NCI-H187 treated with DMSO at 0.1 percent for 48 hours (cell line): ENCODE data around the gene ACSM3.
A peak's percentile ranks its signal among the peaks of the same experiment; 100 is the strongest.

Experiments
- DNase-seq: peaks from one replicate; lab custom pipeline; 2025; lab: John Stamatoyannopoulos, UW

The ACSM3 gene

DNA sequence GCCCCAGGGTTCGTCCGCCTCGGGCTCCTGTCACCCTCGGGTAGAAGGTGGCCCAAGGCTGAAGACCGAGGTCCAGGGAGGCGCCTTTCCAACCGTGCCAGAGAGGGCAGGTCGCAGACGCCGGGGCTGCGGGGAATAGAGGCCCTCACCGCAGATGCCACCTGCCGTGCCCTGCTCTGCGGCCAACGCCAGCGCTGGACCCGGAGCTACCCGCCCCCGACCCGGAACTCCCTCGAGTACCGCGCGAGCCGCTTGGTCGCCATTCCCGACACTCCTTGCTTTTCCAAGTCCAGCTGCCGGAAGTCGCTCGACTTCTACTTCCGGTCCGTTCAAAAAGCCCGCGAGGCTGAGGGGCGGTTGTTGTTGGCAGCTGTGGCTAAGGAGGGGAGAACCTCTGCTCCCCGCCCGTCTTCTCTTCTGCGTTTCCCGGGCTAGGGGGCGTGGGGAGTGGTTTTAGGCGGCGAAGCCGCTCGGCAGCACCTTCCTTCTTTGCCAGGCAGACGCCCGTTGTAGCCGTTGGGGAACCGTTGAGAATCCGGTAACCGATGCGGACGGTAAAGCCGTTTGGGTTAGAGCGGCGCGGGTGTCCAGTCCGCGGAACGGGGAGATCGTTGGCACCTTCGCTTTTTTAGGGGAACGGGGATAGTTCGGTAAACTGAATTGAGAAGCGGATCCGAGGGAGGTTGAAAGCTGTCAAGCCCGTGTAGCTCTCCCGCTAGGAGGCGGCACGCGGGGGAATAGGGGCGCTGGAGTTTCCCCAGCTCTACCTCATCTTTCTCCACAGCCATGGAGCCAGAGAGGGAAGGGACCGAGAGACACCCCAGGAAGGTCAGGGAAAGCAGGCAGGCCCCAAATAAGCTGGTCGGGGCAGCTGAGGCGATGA is 42.6 kb downstream of the ACSM3 start, which contains the start of the genes ERI2 and REXO5:
Gene ERI2, minus strand, starts transcription at position 305 of the 883 bp plus-strand sequence. Its CDS starts 42 bp downstream, at position 263.
Gene REXO5, plus strand, starts transcription at position 360 of the 883 bp plus-strand sequence. Its CDS starts 427 bp downstream, at position 787.
- DNase-seq = peak; percentile 63

DNA sequence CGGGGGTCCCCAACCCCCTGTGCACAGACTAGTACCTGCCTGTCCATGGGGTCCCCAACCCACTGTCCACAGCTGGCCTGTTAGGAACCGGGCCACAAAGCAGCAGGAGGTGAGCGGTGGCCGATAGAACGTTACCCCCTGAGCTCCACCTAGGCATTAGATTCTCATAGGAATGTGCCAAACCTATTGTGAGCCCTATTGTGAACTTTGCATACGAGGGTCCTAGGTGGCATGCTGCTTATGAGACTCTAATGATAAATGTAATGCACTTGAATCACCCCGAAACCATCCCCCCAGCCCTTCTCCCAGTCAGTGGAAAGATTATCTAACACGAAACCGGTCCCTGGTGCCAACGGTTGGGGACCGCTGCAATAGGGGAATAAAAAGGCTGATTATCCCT is 44.0 kb downstream of the ACSM3 start:
- DNase-seq = no peak

DNA sequence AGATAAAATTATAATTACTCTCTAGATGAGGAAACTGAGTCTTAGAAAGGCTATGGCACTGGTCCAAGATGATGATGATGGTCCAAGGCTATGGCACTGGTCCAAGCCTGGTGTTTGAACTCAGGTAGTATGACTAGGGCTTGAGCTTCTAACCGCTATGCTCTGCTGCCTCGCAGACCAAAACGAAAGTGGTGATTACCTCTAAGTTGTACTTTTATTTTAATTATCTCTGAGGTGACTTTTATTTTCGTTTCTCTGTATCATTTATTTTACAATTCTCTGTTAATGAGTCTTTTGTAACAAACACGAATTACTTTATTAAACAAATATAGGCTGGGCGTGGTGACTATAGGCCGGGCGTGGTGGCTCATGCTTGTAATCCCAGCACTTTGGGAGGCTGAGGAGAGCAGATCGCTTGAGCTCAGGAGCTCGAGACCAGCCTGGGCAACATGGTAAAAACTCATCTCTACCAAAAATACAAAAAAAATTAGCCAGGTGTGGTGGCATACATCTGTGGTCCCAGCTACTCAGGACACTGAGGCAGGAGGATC is 48.1 kb downstream of the ACSM3 start:
- no peak for DNase-seq

DNA sequence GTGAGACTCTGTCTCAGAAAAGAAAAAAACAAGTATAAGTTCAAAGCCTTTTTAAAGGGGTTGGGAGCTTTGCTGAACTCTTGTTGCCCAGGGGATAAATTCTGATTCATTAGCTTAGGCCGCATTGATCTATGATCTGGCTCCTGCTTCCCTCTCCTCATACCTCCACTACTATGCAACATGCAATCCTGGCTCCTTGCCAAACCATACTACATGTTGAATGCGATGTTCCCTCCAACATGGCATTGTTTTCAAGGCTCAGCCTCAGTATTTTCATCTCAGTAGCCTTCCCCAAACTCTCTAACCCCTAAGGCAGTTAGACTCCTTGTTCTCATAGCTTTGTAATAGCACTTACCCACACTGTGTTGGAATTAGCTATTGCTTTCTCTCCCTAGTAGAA is 48.7 kb downstream of the ACSM3 start:
- DNase-seq = no peak

DNA sequence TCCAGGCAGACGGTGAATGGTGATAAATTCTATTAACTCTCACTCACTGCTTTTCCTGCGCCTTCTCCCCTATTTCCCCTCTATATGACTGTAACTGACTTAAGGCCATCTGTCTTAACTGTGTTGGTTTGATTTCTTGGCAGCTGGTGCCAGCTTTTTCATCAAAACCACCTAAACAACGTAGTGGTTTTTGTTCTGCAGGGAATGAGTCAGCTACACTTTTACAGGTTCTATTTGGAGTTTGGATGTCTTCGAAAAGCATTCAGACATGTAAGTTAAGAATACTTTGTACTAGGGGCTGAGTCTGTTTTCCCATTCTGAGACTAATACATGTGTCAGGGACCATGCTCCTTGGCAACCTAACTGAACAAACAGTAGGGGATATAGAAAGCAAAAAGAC is 51.0 kb downstream of the ACSM3 start:
- DNase-seq = no peak

DNA sequence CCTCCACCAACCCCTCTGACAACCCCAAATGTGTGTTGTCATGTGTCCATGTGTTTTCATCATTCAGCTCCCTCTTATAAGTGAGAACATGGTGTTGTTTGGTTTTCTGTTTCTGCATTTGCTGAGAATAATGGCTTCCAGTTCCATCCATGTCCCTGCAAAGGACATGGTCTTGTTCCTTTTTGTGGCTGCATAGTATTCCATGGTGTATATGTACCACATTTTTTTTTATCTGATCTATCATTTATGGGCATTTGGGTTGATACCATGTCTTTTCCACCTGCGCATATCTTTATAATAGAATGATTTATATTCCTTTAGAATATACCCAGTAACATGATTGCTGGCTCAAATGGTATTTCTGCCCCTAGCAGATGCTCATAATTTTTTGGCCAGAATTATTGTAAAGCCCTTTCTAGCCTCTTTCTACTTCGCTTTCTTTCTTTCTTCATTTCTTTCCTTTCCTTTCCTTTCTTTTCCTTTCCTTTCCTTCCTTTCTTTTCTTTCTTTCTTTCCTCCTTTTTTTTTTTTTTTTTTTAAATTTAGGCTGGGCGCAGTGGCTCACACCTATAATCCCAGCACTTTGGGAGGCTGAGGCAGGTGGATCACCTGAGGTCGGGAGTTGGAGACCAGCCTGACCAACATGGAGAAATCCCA is 55.2 kb downstream of the ACSM3 start:
- no peak for DNase-seq

DNA sequence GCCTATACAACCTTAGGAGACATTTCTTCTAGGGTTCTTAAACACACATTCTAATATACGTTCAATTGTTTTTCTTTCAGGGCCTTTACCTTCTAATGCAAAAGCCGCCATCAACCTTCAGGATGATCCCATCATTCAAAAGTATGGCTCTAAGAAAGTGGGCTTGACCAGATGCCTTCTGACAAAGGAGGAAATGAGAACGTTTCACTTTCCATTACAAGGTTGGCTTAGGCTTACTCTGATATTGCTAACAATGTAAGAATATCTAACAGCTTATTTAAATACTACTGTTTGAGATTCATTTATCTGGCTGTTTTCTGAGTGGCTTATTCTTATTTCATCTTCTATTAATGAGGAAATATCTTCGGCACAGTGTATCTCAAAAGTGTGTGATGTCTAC is 57.9 kb downstream of the ACSM3 start:
- no peak for DNase-seq

DNA sequence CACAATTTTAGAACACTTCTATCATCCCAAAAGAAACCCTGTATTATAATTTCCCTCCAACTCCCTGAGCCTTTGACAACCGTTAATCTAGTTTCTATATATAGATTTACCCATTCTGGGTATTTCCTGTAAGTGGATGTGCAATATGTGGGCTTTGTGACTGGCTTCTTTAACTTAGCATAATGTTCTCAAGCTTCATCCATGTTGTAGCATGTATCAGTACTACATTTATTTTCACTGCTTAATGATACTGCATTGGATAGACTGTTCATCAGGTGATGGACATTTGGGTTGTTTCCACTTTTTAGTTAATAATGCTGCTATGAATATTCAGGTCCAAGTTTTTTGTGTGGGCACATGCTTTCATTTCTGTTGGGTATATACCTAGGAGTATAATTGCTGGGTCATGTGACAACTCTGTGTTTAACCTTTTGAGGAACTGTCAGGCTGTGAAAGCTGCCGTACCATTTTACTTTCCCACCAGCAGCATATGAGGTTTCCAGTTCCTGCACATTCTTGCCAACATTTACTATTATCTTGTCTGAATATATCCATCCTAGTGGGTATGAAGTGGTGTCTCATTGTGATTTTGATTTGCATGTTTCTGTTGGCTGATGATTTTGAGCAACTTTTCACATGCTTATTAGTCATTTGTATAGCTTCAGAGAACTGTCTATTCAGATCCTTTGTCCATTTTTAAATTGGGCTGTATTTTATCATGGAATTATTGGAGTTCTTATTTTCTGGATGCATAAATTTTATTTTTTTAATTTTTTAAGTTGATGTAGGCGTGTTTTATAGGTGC is 58.9 kb downstream of the ACSM3 start:
- DNase-seq = no peak

DNA sequence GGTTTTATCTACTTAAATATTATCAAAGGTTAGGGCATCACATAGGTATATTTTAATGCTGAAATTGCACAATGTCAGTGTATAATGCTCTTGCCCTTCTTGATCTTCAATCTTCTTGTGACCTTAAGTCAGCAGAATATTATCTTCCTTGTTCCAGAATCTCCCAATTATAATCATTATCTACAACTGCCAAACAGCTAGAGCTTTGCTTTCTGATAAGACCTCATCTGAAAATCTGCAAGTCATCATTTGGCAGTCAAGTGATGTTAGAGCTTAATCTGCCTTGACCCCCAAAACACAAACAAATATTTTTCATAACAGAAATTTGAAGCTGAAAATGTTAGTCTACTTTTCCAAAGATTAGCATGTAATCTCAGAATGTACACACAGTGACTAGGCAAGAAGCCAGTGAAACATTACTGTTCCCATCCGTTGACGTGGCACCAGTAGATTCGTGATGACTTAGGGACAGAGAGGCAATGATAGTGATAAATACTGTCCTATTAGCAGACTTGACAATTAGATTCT is 62.3 kb downstream of the ACSM3 start:
- no peak for DNase-seq

DNA sequence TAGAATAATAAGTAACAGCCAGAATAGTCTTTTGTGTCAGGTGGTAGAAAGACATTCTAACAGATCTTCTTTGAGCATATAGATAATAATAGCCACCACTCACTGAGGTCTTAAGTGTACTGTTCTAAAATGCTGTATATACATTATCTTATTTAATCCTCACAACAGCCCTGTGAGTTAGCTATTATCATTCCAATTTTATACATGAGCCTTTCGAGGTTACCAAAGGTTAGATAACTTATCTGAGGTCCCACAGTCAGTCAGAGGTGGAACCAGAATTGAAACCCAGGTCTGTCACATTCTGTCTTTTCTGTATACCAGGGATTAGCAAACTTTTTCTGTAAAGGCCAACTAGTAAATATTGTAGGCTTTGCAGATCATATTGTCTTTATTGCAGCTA is 65.7 kb downstream of the ACSM3 start:
- no peak for DNase-seq

DNA sequence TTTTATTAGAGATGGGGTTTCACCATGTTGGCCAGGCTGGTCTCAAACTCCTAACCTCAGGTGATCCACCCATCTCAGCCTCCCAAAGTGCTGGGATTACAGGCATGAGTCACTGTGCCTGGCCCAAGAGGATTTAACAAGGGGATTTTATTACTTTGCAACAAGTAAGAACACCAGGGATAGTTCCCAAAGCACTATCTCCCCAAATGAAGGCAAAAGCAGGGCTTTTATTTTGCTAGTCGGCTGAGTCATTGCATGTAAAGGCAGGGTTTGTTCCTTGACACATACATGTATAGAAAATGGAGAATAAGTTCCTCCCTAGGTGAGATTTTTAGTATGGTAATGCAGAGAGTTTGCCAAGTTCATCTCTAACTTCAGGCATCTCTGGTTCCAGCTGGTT is 66.6 kb downstream of the ACSM3 start:
- DNase-seq = no peak

DNA sequence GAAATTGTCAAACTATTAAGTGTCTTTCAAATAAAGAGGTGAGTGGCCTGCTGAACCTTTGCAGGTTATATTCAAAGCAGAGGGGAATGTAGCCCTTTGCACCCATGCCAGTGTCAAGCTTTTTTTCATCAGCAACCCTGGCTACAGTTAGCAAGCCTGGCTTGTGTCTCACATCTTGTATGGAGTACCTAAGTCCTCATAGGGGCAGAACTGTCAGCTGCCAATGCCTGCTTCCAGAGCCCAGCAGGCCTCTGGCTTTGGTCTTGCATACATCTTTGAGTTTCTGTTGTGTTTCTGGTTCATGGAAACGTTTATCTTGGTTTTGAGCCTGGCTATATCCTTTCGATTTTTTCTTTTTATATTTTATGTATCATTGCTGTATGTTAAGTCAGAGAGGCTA is 69.3 kb downstream of the ACSM3 start:
- DNase-seq = no peak

DNA sequence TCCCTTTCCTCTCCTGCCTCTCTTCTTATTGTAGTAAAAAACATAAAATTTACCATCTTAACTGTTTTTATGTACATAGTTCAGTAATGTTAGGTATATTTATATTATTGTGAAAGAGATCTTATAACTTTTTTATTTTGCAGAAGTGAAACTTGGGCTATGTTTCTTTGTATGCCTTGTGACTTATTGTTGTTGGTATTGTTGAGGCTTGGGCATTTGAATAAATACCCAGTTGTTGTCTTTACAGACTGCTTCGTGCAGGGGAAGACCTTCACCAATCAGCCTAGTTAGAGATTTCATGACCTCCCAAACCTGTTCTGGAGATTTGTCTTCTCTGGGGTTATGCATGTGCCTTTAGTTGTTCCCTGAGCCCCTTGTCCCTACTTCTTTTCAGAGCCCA is 74.4 kb downstream of the ACSM3 start:
- no peak for DNase-seq

DNA sequence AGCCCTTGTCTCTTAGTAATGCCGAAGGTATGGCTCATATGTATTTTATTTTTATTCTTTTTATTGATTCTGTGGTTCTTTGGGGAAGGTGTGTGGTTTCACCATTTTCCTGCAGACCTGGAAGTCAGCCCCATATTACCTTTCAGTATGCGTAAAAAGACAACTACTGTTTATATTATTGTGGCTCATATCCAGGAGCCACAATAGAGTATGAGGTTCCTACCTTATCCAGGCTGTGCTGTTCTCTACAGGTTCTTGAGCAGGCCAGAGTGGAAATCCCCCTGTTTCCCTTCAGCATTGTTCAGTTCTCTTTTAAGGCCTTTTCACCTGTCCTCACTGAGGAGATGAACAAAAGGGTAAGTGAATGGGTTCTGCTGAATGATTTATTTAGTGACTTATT is 75.7 kb downstream of the ACSM3 start:
- DNase-seq = no peak

DNA sequence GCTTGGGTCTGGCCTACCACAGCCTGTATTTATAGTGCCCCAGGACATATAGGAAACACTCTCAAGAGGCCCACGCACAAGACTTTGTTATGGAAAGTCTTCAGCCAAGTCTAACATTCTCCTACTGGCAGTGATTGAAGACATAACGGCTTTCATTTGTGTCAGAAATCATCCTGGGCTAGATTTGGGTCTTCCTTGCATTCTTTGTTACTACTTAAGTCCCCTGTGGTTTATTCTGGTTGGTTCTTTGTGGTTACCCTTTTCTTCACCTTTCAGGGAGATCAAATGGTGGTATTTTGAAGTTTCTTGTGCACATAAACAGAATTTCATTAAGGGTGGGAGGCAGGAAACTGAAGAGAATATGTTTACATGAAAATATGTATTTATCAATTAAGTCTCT is 80.2 kb downstream of the ACSM3 start:
- DNase-seq = no peak

DNA sequence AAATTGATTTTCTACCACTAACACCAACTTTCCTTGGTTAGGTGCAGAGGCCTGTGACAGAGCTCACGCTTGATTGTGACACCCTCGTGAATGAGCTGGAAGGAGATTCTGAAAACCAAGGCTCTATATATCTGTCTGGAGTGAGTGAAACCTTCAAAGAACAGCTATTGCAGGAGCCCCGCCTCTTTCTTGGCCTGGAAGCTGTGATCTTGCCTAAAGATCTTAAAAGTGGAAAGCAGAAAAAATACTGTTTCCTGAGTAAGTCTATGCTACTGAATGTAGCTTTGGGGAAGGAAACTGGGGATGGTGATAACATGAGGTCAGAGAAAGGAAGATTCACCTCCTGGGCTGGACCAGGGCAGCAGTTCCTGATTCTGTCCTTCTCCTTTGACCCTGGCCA is 80.8 kb downstream of the ACSM3 start:
- DNase-seq = no peak

DNA sequence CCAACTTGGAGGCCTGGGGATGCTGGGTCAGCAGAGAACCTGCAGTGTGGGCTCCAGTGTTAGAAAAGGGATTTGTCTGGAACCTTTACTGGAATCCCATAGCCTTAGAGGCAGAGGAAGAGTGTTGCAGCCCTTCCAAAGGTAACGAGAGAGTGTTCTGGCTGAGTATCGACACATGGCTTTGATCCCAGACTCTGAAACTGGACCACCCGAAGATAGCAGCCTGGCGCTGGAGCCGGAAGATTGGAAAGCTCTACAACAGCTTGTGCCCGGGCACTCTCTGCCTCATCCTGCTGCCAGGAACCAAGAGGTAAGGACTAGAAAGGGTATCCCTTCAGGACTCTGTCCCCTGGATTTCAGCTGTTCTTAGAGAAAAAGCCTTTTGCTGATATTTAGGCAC is 82.2 kb downstream of the ACSM3 start:
- no peak for DNase-seq

DNA sequence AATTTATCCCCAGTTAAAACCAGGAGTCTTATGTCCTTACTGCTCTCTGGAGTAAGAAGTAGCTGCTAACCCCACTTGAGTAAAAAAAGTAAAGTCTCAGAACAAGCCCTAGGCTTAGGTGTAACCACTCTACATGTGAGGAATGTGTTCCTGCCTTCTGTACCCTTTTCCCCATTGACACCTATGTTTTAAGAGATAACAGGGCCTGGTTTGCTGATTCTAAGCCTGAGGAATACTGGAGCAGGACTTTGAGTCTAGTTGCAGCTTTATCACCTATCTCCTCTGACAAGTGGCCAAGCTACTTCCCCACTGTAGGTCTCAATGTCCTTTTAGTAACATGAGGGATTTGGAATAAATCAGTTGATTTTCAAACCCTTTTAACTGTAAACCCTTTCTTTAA is 82.7 kb downstream of the ACSM3 start:
- no peak for DNase-seq
